HepG2 (cell line): ENCODE measurements around the gene SPPL2B.

Source experiments
- ARNT ChIP-seq: fragments of 450-650 bp; IDR thresholded peaks from 2 replicates; pipeline ENCODE4 v1.6.1; 2017
- GABPA ChIP-seq, 2 experiments: IDR thresholded peaks; 2 replicates each; pipeline ENCODE4 v1.6.1; 2011 to 2016; ENCODE audit warnings: low read depth in 2 of 2, low read length in 1 of 2, missing biosample characterization in 1 of 2, missing genetic modification characterization in 1 of 2
- HNF4G ChIP-seq, 2 experiments: sonication (generic) in 1 of 2; formaldehyde crosslinking in 1 of 2; IDR thresholded peaks; 2 replicates each; pipeline versions ENCODE4 v1.4.0 to v1.6.1; 2011 to 2020; ENCODE audit warnings: borderline replicate concordance in 2 of 2, low read depth in 2 of 2, mild to moderate bottlenecking in 2 of 2, low read length in 1 of 2, missing genetic modification reagents in 1 of 2, moderate library complexity in 1 of 2
- MXI1 ChIP-seq: IDR thresholded peaks from 3 replicates; pipeline ENCODE4 v1.6.1; 2012; ENCODE audit warnings: low read depth, low read length, inconsistent platforms, borderline replicate concordance
- POLR2A ChIP-seq, 2 experiments: IDR thresholded peaks; 2 replicates each; pipeline ENCODE4 v1.6.1; 2011; ENCODE audit warnings: low read depth in 2 of 2, low read length in 2 of 2, mild to moderate bottlenecking in 1 of 2, moderate library complexity in 1 of 2; ENCODE audit not compliant: insufficient read depth in 1 of 2
- PTBP1 ChIP-seq: fragments of 200-400 bp; formaldehyde crosslinking; IDR thresholded peaks from 2 replicates; pipeline ENCODE4 v1.6.1; 2018; ENCODE audit warnings: low read length, low read depth; ENCODE audit not compliant: poor library complexity, severe bottlenecking
- RAD21 ChIP-seq: fragments of 450-650 bp; formaldehyde crosslinking; IDR thresholded peaks from 2 replicates; pipeline ENCODE4 v1.5.0; 2020; ENCODE audit warnings: mild to moderate bottlenecking
- SRF ChIP-seq: IDR thresholded peaks from 2 replicates; pipeline ENCODE4 v1.6.1; 2011; ENCODE audit warnings: mild to moderate bottlenecking, low read depth, low read length, moderate library complexity
- TCF7 ChIP-seq: sonication (generic); IDR thresholded peaks from 2 replicates; pipeline ENCODE4 v1.6.1; 2016; ENCODE audit warnings: antibody characterized with exemption, low read depth
- ZBTB7B ChIP-seq: sonication (generic); formaldehyde crosslinking; IDR thresholded peaks from 2 replicates; pipeline ENCODE4 v1.4.0; 2020; ENCODE audit warnings: missing genetic modification reagents
- TF ChIP-seq, protein P1 (sequence below): IDR thresholded peaks from 2 replicates; pipeline ENCODE4 v1.6.1; 2016; ENCODE audit warnings: low read depth, control low read depth
- TF ChIP-seq, protein P2 (sequence below): sonication (generic); formaldehyde crosslinking; IDR thresholded peaks from 2 replicates; pipeline ENCODE4 v1.4.0; 2020; ENCODE audit warnings: missing genetic modification reagents
- TF ChIP-seq, protein P3 (sequence below): sonication (generic); formaldehyde crosslinking; IDR thresholded peaks from 2 replicates; pipeline ENCODE4 v1.4.0; 2020; ENCODE audit warnings: missing genetic modification reagents

DNA sequence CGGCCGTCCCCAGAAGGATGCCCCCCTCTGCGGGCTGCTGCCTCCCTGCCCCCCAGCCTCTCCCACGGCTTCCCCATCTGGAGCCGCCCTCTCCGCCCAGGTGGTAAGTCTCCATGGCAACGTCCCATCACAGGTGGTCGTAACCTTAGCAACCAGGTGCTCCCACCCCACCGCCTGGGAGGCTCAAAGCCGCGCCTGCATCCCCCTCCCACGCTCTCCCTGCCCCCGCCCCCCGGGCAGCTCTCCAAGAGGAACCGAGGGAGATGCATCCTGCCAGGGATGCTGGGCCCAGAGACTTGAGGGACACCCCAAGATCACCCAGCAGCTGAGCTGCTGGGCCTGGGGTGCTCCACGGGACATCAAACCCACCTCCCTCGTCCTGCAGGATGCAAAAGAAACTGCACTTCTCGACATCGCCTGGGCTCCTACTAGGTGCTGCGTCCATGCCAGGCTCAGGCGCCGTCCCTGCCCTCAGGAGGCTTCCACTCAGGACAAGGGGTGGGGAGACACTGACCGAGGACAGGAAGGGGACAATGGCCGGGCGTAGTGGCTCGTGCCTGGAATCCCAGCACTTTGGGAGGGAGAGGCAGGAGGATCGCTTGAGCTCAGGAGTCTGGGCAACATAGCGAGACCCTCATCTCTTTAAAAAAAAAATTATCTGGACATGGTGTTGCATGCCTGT is 15.5 kb upstream of the SPPL2B start:
- no peak for TF ChIP-seq SRF
- TF ChIP-seq, protein P1, sequence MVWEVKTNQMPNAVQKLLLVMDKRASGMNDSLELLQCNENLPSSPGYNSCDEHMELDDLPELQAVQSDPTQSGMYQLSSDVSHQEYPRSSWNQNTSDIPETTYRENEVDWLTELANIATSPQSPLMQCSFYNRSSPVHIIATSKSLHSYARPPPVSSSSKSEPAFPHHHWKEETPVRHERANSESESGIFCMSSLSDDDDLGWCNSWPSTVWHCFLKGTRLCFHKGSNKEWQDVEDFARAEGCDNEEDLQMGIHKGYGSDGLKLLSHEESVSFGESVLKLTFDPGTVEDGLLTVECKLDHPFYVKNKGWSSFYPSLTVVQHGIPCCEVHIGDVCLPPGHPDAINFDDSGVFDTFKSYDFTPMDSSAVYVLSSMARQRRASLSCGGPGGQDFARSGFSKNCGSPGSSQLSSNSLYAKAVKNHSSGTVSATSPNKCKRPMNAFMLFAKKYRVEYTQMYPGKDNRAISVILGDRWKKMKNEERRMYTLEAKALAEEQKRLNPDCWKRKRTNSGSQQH (CRISPR knock-in tag): no peak
- no peak for TF ChIP-seq ARNT
- TF ChIP-seq, protein P2, sequence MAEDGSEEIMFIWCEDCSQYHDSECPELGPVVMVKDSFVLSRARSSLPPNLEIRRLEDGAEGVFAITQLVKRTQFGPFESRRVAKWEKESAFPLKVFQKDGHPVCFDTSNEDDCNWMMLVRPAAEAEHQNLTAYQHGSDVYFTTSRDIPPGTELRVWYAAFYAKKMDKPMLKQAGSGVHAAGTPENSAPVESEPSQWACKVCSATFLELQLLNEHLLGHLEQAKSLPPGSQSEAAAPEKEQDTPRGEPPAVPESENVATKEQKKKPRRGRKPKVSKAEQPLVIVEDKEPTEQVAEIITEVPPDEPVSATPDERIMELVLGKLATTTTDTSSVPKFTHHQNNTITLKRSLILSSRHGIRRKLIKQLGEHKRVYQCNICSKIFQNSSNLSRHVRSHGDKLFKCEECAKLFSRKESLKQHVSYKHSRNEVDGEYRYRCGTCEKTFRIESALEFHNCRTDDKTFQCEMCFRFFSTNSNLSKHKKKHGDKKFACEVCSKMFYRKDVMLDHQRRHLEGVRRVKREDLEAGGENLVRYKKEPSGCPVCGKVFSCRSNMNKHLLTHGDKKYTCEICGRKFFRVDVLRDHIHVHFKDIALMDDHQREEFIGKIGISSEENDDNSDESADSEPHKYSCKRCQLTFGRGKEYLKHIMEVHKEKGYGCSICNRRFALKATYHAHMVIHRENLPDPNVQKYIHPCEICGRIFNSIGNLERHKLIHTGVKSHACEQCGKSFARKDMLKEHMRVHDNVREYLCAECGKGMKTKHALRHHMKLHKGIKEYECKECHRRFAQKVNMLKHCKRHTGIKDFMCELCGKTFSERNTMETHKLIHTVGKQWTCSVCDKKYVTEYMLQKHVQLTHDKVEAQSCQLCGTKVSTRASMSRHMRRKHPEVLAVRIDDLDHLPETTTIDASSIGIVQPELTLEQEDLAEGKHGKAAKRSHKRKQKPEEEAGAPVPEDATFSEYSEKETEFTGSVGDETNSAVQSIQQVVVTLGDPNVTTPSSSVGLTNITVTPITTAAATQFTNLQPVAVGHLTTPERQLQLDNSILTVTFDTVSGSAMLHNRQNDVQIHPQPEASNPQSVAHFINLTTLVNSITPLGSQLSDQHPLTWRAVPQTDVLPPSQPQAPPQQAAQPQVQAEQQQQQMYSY (CRISPR knock-in tag): no peak
- TF ChIP-seq, protein P3, sequence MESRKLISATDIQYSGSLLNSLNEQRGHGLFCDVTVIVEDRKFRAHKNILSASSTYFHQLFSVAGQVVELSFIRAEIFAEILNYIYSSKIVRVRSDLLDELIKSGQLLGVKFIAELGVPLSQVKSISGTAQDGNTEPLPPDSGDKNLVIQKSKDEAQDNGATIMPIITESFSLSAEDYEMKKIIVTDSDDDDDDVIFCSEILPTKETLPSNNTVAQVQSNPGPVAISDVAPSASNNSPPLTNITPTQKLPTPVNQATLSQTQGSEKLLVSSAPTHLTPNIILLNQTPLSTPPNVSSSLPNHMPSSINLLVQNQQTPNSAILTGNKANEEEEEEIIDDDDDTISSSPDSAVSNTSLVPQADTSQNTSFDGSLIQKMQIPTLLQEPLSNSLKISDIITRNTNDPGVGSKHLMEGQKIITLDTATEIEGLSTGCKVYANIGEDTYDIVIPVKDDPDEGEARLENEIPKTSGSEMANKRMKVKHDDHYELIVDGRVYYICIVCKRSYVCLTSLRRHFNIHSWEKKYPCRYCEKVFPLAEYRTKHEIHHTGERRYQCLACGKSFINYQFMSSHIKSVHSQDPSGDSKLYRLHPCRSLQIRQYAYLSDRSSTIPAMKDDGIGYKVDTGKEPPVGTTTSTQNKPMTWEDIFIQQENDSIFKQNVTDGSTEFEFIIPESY (CRISPR knock-in tag): no peak
- no peak for TF ChIP-seq PTBP1
- no peak for TF ChIP-seq GABPA (IDR thresholded peaks at IDR 0.05; ENCODE audit: low read depth, low read length)
- no peak for TF ChIP-seq GABPA (CRISPR knock-in tag; IDR thresholded peaks at IDR 0.05; ENCODE audit: low read depth)
- TF ChIP-seq TCF7: no peak
- no peak for TF ChIP-seq MXI1
- no peak for TF ChIP-seq ZBTB7B
- no peak for TF ChIP-seq RAD21 (CRISPR knock-in tag)
- TF ChIP-seq HNF4G (IDR thresholded peaks at IDR 0.05; ENCODE audit: borderline replicate concordance, low read depth, low read length): no peak
- TF ChIP-seq HNF4G (CRISPR knock-in tag; IDR thresholded peaks at IDR 0.05; ENCODE audit: borderline replicate concordance, low read depth): no peak
- TF ChIP-seq POLR2A (IDR thresholded peaks at IDR 0.05; ENCODE audit: insufficient read depth in 1 of 2, low read depth in 2 of 2, low read length in 2 of 2): no peak
